ENCODE data around the gene DHRSX. TPM values are rescaled to one million over a fixed set of nuclear protein-coding genes. Genes with fewer than 3 reads are reported as not detected.

Gene DHRSX
- polyA plus RNA-seq, 1 donor from 2014 or later = 15.7 TPM

- H3K79me2 ChIP-seq (replicated peaks; ENCODE audit: insufficient read depth, low read length) = no peaks in the 10 kb centered on the region
- H3K4me3 ChIP-seq (ENCODE audit: low read length) = no peak overlapping the region
- H3K9me3 ChIP-seq (ENCODE audit: low read length) = no peaks in the 10 kb centered on the region
- no peak overlapping the region for H3K27ac ChIP-seq (ENCODE audit: low read length)
- H3K36me3 ChIP-seq (ENCODE audit: insufficient read depth, low read length) = no peaks in the 10 kb centered on the region
- H3K27me3 ChIP-seq (ENCODE audit: insufficient read depth, low read depth, low read length) = no peaks in the 10 kb centered on the region
- H3K9ac ChIP-seq (ENCODE audit: low read length) = no peak overlapping the region
- no peaks in the 10 kb centered on the region for H3K9me2 ChIP-seq (ENCODE audit: insufficient read depth, low read length)
- no peaks in the 10 kb centered on the region for H3F3A ChIP-seq (ENCODE audit: insufficient read depth, low read length, poor library complexity, severe bottlenecking)
- TF ChIP-seq CTCF (IDR thresholded peaks at IDR 0.05; ENCODE audit: poor library complexity, severe bottlenecking) = no peak
- TF ChIP-seq MXI1 (conservative IDR thresholded peaks at IDR 0.05; ENCODE audit: poor library complexity, severe bottlenecking) = no peak
- TF ChIP-seq POLR2AphosphoS5 (IDR thresholded peaks at IDR 0.05) = no peak
- TF ChIP-seq, protein P1, sequence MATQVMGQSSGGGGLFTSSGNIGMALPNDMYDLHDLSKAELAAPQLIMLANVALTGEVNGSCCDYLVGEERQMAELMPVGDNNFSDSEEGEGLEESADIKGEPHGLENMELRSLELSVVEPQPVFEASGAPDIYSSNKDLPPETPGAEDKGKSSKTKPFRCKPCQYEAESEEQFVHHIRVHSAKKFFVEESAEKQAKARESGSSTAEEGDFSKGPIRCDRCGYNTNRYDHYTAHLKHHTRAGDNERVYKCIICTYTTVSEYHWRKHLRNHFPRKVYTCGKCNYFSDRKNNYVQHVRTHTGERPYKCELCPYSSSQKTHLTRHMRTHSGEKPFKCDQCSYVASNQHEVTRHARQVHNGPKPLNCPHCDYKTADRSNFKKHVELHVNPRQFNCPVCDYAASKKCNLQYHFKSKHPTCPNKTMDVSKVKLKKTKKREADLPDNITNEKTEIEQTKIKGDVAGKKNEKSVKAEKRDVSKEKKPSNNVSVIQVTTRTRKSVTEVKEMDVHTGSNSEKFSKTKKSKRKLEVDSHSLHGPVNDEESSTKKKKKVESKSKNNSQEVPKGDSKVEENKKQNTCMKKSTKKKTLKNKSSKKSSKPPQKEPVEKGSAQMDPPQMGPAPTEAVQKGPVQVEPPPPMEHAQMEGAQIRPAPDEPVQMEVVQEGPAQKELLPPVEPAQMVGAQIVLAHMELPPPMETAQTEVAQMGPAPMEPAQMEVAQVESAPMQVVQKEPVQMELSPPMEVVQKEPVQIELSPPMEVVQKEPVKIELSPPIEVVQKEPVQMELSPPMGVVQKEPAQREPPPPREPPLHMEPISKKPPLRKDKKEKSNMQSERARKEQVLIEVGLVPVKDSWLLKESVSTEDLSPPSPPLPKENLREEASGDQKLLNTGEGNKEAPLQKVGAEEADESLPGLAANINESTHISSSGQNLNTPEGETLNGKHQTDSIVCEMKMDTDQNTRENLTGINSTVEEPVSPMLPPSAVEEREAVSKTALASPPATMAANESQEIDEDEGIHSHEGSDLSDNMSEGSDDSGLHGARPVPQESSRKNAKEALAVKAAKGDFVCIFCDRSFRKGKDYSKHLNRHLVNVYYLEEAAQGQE (IDR thresholded peaks at IDR 0.05; ENCODE audit: borderline replicate concordance) = no peak
- no peak for TF ChIP-seq SMC3 (conservative IDR thresholded peaks at IDR 0.05; ENCODE audit: poor library complexity)
- no peak for TF ChIP-seq TAF1 (IDR thresholded peaks at IDR 0.05; ENCODE audit: low read depth)
- no peak for TF ChIP-seq EP300 (conservative IDR thresholded peaks at IDR 0.05; ENCODE audit: poor library complexity, severe bottlenecking)
- TF ChIP-seq RAD21 (conservative IDR thresholded peaks at IDR 0.05) = no peak
- no peak for TF ChIP-seq EZH2 (IDR thresholded peaks at IDR 0.05; ENCODE audit: borderline replicate concordance, insufficient read depth, low read length, poor library complexity, severe bottlenecking)
- no peak overlapping the region for H2AFZ ChIP-seq (ENCODE audit: low read depth, low read length)
- H3K4me2 ChIP-seq (ENCODE audit: low read length) = no peak overlapping the region
- no peaks in the 10 kb centered on the region for H4K20me1 ChIP-seq (ENCODE audit: insufficient read depth)
These were observed 45.7 kb upstream of the DHRSX start for GRCh38 chrX:2546496-2546895.

- Histone ChIP-seq H3K9ac (ENCODE audit: low read length) (no peak overlapping the region), H4K20me1 (ENCODE audit: insufficient read depth) (no peaks in the 10 kb centered on the region), H3K9me2 (ENCODE audit: insufficient read depth, low read length) (no peaks in the 10 kb centered on the region), H3K27ac (ENCODE audit: low read length) (no peak overlapping the region), H3F3A (ENCODE audit: insufficient read depth, low read length, poor library complexity, severe bottlenecking) (no peaks in the 10 kb centered on the region), H3K27me3 (ENCODE audit: insufficient read depth, low read depth, low read length) (no peaks in the 10 kb centered on the region), H3K4me3 (ENCODE audit: low read length) (no peak overlapping the region), H3K79me2 (replicated peaks; ENCODE audit: insufficient read depth, low read length) (no peaks in the 10 kb centered on the region), H2AFZ (ENCODE audit: low read depth, low read length) (no peak overlapping the region), H3K36me3 (ENCODE audit: insufficient read depth, low read length) (no peaks in the 10 kb centered on the region), H3K9me3 (ENCODE audit: low read length) (no peaks in the 10 kb centered on the region), H3K4me2 (ENCODE audit: low read length) (no peak overlapping the region)
- no peak for TF ChIP-seq MXI1 (conservative IDR thresholded peaks at IDR 0.05; ENCODE audit: poor library complexity, severe bottlenecking)
- TF ChIP-seq SMC3 (conservative IDR thresholded peaks at IDR 0.05; ENCODE audit: poor library complexity) = no peak
- TF ChIP-seq POLR2AphosphoS5 (IDR thresholded peaks at IDR 0.05) = no peak
- TF ChIP-seq EP300 (conservative IDR thresholded peaks at IDR 0.05; ENCODE audit: poor library complexity, severe bottlenecking) = no peak
- TF ChIP-seq, protein P1 (IDR thresholded peaks at IDR 0.05; ENCODE audit: borderline replicate concordance) = no peak
- no peak for TF ChIP-seq RAD21 (conservative IDR thresholded peaks at IDR 0.05)
- TF ChIP-seq EZH2 (IDR thresholded peaks at IDR 0.05; ENCODE audit: borderline replicate concordance, insufficient read depth, low read length, poor library complexity, severe bottlenecking) = no peak
- no peak for TF ChIP-seq TAF1 (IDR thresholded peaks at IDR 0.05; ENCODE audit: low read depth)
- TF ChIP-seq CTCF (IDR thresholded peaks at IDR 0.05; ENCODE audit: poor library complexity, severe bottlenecking) = no peak
These were observed 44.4 kb upstream of the DHRSX start for GRCh38 chrX:2545144-2545543.

Data from neural cell (in vitro differentiated cells).